Testis (tissue), 2 donors: Measurements from ENCODE around the gene NACA2.

Experiments
- POLR2A ChIP-seq: fragments of 450-650 bp; IDR thresholded peaks from one replicate; pipeline ENCODE4 v1.6.1; 2017; ENCODE audit warnings: antibody characterized with exemption, mild to moderate bottlenecking, moderate library complexity
- TF ChIP-seq, protein P1 (sequence below), 3 experiments: fragments of 450-650 bp in 2 of 3; fragments of 200-600 bp in 1 of 3; sonication (generic) in 1 of 3; IDR thresholded peaks; one replicate each; pipeline ENCODE4 v1.5.1; 2016 to 2019; ENCODE audit warnings: antibody characterized with exemption in 3 of 3, mild to moderate bottlenecking in 2 of 3, moderate library complexity in 1 of 3

DNA sequence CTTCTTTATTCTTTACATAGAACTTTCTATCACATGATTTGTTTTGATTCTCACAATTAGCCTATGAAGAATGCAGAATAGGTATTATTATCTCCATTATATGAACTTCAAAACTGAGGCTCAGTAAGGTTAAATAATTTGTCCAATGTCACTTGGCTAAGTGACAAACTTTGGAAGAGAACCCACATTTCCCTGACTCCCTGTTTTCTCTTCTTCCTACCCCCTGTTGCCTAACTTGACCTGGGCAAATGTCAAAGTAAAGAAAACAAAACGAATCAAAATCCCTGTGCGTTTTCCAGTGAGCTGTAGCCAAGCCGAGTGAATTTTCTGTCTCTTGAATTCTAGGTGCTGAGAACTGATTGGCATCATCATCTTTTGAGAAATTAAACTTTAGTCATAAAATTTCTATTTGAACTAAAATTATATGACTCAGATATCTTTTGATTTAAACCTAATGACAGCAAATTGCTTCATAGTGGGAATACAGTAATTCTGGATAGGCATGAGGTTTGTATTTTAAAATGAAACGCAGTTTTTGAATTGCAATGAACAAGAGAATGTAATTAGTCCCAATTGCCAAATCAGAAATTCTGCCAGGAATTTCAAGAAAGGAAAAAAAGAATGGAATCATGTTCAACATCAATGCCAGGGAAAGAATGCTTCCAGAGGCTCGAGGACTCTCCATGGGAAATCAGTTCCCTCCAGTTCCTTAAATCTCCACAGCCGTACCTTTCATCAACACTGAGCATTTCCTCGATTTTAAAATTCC is 4.6 kb upstream of the NACA2 start:
- TF ChIP-seq, protein P1, sequence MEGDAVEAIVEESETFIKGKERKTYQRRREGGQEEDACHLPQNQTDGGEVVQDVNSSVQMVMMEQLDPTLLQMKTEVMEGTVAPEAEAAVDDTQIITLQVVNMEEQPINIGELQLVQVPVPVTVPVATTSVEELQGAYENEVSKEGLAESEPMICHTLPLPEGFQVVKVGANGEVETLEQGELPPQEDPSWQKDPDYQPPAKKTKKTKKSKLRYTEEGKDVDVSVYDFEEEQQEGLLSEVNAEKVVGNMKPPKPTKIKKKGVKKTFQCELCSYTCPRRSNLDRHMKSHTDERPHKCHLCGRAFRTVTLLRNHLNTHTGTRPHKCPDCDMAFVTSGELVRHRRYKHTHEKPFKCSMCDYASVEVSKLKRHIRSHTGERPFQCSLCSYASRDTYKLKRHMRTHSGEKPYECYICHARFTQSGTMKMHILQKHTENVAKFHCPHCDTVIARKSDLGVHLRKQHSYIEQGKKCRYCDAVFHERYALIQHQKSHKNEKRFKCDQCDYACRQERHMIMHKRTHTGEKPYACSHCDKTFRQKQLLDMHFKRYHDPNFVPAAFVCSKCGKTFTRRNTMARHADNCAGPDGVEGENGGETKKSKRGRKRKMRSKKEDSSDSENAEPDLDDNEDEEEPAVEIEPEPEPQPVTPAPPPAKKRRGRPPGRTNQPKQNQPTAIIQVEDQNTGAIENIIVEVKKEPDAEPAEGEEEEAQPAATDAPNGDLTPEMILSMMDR (IDR thresholded peaks at IDR 0.05) = no peak
- TF ChIP-seq POLR2A = no peak
